MCF 10A (cell line): Measurements from ENCODE around the gene UNKL. TPM values are rescaled to one million over a fixed set of nuclear protein-coding genes. Genes with fewer than 3 reads are reported as not detected.

Experiments used
- BruUV-seq: library from RNA; stranded (reverse); fragments of 400-500 nt; replicated peaks from 2 replicates; lab custom pipeline; 2021; lab: Mats Ljungman, UMichigan
- CTCF ChIA-PET: fragments of 300-600 bp; sonication (Branson Sonifier 250); formaldehyde crosslinking; extraction: SDS; loops from one replicate; lab custom pipeline; 2021; ENCODE audit warnings: antibody characterized with exemption, inconsistent platforms; lab: Yijun Ruan, JAX
- POLR2A ChIA-PET: fragments of 300-600, 350-650 bp; sonication (Branson Sonifier 250); formaldehyde crosslinking; extraction: SDS; loops from one replicate; lab custom pipeline; 2020; ENCODE audit warnings: antibody characterized with exemption, inconsistent platforms; lab: Yijun Ruan, JAX
- DNase-seq: peaks from one replicate; pipeline ENCODE4 v3.0.0-alpha.2; 2018; ENCODE audit not compliant: unreplicated experiment
- H3K27ac Mint-ChIP-seq: one replicate; pipeline ENCODE4 v1.8.0; 2022; ENCODE audit warnings: mild to moderate bottlenecking, low read depth, mixed read lengths; ENCODE audit not compliant: unreplicated experiment
- H3K27me3 Mint-ChIP-seq: one replicate; pipeline ENCODE4 v1.8.0; 2022; ENCODE audit warnings: mixed read lengths; ENCODE audit not compliant: insufficient read depth, unreplicated experiment
- H3K36me3 Mint-ChIP-seq: one replicate; pipeline ENCODE4 v1.8.0; 2022; ENCODE audit warnings: mild to moderate bottlenecking, moderate library complexity, mixed read lengths; ENCODE audit not compliant: insufficient read depth, unreplicated experiment
- H3K4me1 Mint-ChIP-seq: one replicate; pipeline ENCODE4 v1.8.0; 2022; ENCODE audit warnings: mixed read lengths; ENCODE audit not compliant: insufficient read depth, unreplicated experiment
- H3K4me3 Mint-ChIP-seq: one replicate; pipeline ENCODE4 v1.8.0; 2022; ENCODE audit warnings: mild to moderate bottlenecking, moderate library complexity, mixed read lengths; ENCODE audit not compliant: unreplicated experiment
- H3K9me3 Mint-ChIP-seq: one replicate; pipeline ENCODE4 v1.8.0; 2022; ENCODE audit warnings: mixed read lengths; ENCODE audit not compliant: unreplicated experiment
- intact Hi-C: fragments of 100-400 bp; cut with micrococcal nuclease; formaldehyde crosslinking; loops from 2 replicates; pipeline ENCODE4 v1.14.1; 2022
- total RNA-seq: library from RNA; stranded (reverse); gene quantifications from 2 replicates; pipeline ENCODE4 v1.2.3, GENCODE V29; 2022
- TF ChIP-seq, protein P1 (sequence below): fragments of 200-600 bp; IDR thresholded peaks from one replicate; pipeline ENCODE4 v1.8.0; 2022; ENCODE audit warnings: antibody characterized with exemption, mild to moderate bottlenecking; ENCODE audit not compliant: unreplicated experiment

UNKL gene
- total RNA-seq, 1 experiment from 2014 or later: 12.3 TPM

- Mint-ChIP-seq H3K36me3 (peaks cover 33% of the 10 kb centered on the region), H3K9me3 (no peaks in the 10 kb centered on the region), H3K4me3 (no peak overlapping the region), H3K27ac (no peak overlapping the region), H3K27me3 (no peaks in the 10 kb centered on the region), H3K4me1 (peaks cover 36% of the 10 kb centered on the region)
- TF ChIP-seq, protein P1, sequence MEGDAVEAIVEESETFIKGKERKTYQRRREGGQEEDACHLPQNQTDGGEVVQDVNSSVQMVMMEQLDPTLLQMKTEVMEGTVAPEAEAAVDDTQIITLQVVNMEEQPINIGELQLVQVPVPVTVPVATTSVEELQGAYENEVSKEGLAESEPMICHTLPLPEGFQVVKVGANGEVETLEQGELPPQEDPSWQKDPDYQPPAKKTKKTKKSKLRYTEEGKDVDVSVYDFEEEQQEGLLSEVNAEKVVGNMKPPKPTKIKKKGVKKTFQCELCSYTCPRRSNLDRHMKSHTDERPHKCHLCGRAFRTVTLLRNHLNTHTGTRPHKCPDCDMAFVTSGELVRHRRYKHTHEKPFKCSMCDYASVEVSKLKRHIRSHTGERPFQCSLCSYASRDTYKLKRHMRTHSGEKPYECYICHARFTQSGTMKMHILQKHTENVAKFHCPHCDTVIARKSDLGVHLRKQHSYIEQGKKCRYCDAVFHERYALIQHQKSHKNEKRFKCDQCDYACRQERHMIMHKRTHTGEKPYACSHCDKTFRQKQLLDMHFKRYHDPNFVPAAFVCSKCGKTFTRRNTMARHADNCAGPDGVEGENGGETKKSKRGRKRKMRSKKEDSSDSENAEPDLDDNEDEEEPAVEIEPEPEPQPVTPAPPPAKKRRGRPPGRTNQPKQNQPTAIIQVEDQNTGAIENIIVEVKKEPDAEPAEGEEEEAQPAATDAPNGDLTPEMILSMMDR: no peak
- POLR2A ChIA-PET: no interaction called here
- CTCF ChIA-PET: interaction anchor here (0.5 kb wide), 1 partner anchor 47 kb away, joined by 3 read pairs; no protein-coding TSS in a partner anchor
- intact Hi-C loops: no loop called here
- no peak for DNase-seq
- no TSS peak for BruUV-seq
Observed at GRCh38 chr16:1356061-1356900, 58.2 kb downstream of the UNKL start.

DNA sequence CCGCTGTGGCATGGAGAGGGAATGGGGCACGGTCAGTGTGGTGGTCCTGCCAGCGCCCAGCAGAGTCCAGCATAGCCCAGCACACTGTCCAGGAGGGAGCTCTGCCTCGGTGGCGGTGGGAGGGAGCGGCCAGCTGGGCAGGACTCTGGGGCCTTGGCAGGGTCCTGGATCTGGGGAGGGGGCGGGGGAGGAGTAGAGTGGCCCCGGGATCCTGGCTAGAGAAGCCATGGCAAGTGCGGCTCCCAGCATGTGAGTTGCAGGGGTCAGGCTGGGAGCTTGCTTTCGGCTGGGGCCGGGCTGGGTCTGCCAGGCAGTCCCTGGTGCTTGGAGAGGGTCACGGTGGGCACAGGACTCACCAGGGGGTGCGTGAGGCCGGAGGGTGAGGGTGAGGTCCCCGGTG lies 58.9 kb downstream of the UNKL start:
- BruUV-seq: no TSS peak
- Mint-ChIP-seq H3K27me3 (no peaks in the 10 kb centered on the region), H3K4me3 (no peak overlapping the region), H3K9me3 (no peaks in the 10 kb centered on the region), H3K4me1 (peaks cover 36% of the 10 kb centered on the region), H3K36me3 (peaks cover 26% of the 10 kb centered on the region), H3K27ac (peak overlapping the region; percentile 59)
- TF ChIP-seq, protein P1: no peak
- DNase-seq: no peak
- POLR2A ChIA-PET: no interaction called here
- intact Hi-C loops: no loop called here
- CTCF ChIA-PET: no interaction called here

DNA sequence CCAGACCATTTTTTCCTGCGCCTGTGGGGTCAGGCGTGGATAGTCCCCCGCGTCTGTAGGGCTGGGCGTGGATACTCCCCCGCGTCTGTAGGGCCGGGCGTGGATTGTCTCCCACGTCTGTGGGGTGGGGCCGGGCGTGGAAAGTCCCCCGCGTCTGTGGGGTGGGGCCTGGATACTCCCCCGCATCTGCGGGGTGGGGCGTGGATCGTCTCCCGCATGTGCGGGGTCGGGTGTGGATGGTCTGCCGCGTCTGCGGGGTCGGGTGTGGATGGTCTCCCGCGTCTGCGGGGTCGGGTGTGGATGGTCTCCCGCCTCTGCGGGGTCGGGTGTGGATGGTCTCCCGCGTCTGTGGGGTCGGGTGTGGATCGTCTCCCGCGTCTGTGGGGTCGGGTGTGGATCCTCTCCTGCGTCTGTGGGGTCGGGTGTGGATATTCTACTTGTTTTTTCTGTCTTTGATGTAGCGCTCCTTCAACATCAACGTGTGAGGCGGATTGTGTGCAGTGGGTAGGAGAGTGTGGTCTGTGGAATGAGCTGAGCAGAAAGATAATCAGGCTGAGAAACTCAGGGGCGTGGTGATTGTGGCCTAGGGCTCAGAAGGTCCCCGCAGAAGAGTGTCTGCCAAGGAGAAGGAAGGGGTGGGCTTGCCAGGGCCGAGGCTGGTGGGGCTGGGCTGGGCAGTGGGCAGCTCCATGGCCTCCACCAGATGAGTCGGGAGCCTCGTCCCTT lies 59.5 kb downstream of the UNKL start:
- no TSS peak for BruUV-seq
- Mint-ChIP-seq H3K4me3 (no peak overlapping the region), H3K9me3 (no peaks in the 10 kb centered on the region), H3K27ac (peak overlapping the region; percentile 59), H3K36me3 (peaks cover 25% of the 10 kb centered on the region), H3K27me3 (no peaks in the 10 kb centered on the region), H3K4me1 (peaks cover 36% of the 10 kb centered on the region)
- POLR2A ChIA-PET: no interaction called here
- DNase-seq: no peak
- intact Hi-C loops: no loop called here
- TF ChIP-seq, protein P1: no peak
- CTCF ChIA-PET: no interaction called here

DNA sequence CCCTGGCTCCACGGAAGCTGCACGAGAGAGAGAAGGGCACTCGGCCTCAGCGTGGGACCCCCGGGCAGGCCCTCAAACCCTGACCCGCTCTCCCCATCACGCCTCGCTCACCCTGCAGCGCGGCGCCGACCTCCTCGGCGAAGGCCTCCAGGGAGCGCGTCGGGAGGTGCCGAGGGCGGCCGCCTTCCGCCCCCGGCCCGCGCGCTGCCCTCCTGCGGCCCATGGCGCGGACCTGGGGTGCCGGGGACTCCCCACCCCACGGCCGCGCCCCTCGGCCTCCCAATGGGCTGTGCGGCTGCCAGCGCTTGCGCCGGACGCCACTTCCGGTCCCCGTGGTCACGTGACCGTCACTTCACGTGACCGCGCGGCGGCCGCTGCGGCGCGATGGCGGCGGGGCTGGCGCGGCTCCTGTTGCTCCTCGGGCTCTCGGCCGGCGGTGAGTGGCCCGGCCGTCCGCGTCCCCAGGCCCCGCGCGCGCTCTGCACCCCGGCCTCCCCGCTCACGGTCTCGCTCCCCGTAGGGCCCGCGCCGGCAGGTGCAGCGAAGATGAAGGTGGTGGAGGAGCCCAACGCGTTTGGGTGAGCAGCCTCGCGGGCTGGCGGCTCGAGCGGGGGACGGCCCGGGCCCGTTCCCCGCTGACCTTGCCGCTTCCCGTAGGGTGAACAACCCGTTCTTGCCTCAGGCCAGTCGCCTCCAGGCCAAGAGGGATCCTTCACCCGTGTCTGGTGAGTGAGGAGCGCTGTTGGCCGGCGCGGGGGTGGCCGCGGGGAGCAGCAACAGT lies 62.7 kb downstream of the UNKL start, which contains the start of the genes GNPTG and TSR3:
Gene GNPTG, plus strand, starts transcription at position 350 of the 781 bp plus-strand sequence. Its CDS starts 35 bp downstream, at position 385.
Gene TSR3, minus strand, starts transcription at position 297 of the 781 bp plus-strand sequence. Its CDS starts 74 bp downstream, at position 223.
- Mint-ChIP-seq H3K27ac (no peak within 1 kb of the TSS), H3K9me3 (no peaks in the 10 kb centered on the region), H3K36me3 (peaks cover 18% of the 10 kb centered on the region), H3K4me1 (peaks cover 29% of the 10 kb centered on the region), H3K27me3 (no peaks in the 10 kb centered on the region), H3K4me3 (peak within 1 kb of the TSS; percentile 78)
- intact Hi-C loops: no loop called here
- DNase-seq: peak; percentile 81
- ChIA-PET POLR2A (interaction anchor here (0.7 to 1.2 kb wide), 3 partner anchors 26 to 69 kb away, joined by 3 to 7 read pairs (median 4); partner anchors contain the start of genes UBE2I and UQCC4), CTCF (no interaction called here)
- TF ChIP-seq, protein P1: no peak
- BruUV-seq: no TSS peak
